GM18907 (cell line): ENCODE results near the gene DRD4.
"Not testable (repeated sequence)": the region's sequence is repeated elsewhere in the genome, so short reads cannot be mapped to it uniquely, and the experiment has no call there.

Source experiments
- ATAC-seq: cut with Tn5 transposase; IDR thresholded peaks from one replicate; pipeline ENCODE4 v1.9.1; 2021; ENCODE audit warnings: mild to moderate bottlenecking, moderate library complexity; ENCODE audit not compliant: unreplicated experiment

The DRD4 gene

GRCh38 chr11:641806-642370 is 4.8 kb downstream of the DRD4 start:
- no peak for ATAC-seq

GRCh38 chr11:643366-643765 is 6.3 kb downstream of the DRD4 start:
- ATAC-seq, result no peak

- ATAC-seq, result no peak
These were observed 7.0 kb downstream of the DRD4 start for GRCh38 chr11:643849-644738.

- no peak for ATAC-seq
These were observed 8.5 kb downstream of the DRD4 start for GRCh38 chr11:645536-645935.

- no peak for ATAC-seq
These were observed 9.1 kb downstream of the DRD4 start for GRCh38 chr11:646214-646613.

GRCh38 chr11:647672-648158 is 10.6 kb downstream of the DRD4 start:
- ATAC-seq, result not testable (repeated sequence)

GRCh38 chr11:650482-650881 is 13.4 kb downstream of the DRD4 start:
- no peak for ATAC-seq

- ATAC-seq, result not testable (repeated sequence)
These were observed 16.1 kb downstream of the DRD4 start for GRCh38 chr11:653136-653535.

- ATAC-seq, result no peak
These were observed 16.8 kb downstream of the DRD4 start for GRCh38 chr11:653837-654236.

GRCh38 chr11:654444-654843 is 17.4 kb downstream of the DRD4 start:
- not testable (repeated sequence) for ATAC-seq

- no peak for ATAC-seq
These were observed 18.1 kb downstream of the DRD4 start for GRCh38 chr11:655036-655726.

- ATAC-seq, result no peak
These were observed 19.4 kb downstream of the DRD4 start for GRCh38 chr11:656426-656825.

GRCh38 chr11:656866-657265 is 19.8 kb downstream of the DRD4 start:
- ATAC-seq, result no peak

- no peak for ATAC-seq
These were observed 20.6 kb downstream of the DRD4 start for GRCh38 chr11:657691-658126.

- ATAC-seq, result no peak
These were observed 22.5 kb downstream of the DRD4 start for GRCh38 chr11:659532-660085.

- ATAC-seq, result no peak
These were observed 23.2 kb downstream of the DRD4 start for GRCh38 chr11:660281-660680.

GRCh38 chr11:660681-661444 is 23.8 kb downstream of the DRD4 start:
- no peak for ATAC-seq

GRCh38 chr11:662689-663274 is 25.7 kb downstream of the DRD4 start:
- ATAC-seq, result no peak

- ATAC-seq, result no peak
These were observed 28.1 kb downstream of the DRD4 start for GRCh38 chr11:665062-665703.
